ENCODE measurements around the gene LCE1A.

LCE1A gene

DNA sequence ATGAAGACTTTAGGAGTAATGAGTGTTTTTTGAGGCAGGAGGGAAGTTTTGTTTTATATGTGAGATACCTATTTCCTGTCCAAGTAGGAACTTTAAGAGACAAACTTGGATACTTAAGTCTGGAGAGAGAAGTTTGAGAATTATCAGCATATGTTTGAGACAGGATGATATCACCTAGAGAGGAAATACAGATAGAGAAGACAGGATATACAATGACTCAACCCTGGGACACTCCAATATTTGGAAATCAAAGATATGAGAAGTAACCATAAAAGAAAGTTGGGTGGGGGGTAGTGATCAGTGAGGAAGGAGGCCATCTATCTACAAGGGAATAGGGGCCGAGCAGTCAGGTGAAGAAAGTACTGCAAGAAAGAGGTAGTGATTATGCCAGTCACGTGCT is 39.0 kb downstream of the LCE1A start:
- TF ChIP-seq CTCF (IDR thresholded peaks at IDR 0.05; ENCODE audit: low read depth, low read length), result no peak
- DNase-seq (ENCODE audit: low read depth in 2 of 2), result no peak
- no peak overlapping the region for H3K4me3 ChIP-seq (replicated peaks in 1 of 2; ENCODE audit: low read depth in 2 of 2, low read length in 2 of 2)

GRCh38 chr1:152869808-152870419 is 42.6 kb downstream of the LCE1A start:
- DNase-seq (ENCODE audit: low read depth in 2 of 2), result peak; percentile 61 to 67
- peak; percentile 77 for TF ChIP-seq CTCF (IDR thresholded peaks at IDR 0.05; ENCODE audit: low read depth, low read length)

DNA sequence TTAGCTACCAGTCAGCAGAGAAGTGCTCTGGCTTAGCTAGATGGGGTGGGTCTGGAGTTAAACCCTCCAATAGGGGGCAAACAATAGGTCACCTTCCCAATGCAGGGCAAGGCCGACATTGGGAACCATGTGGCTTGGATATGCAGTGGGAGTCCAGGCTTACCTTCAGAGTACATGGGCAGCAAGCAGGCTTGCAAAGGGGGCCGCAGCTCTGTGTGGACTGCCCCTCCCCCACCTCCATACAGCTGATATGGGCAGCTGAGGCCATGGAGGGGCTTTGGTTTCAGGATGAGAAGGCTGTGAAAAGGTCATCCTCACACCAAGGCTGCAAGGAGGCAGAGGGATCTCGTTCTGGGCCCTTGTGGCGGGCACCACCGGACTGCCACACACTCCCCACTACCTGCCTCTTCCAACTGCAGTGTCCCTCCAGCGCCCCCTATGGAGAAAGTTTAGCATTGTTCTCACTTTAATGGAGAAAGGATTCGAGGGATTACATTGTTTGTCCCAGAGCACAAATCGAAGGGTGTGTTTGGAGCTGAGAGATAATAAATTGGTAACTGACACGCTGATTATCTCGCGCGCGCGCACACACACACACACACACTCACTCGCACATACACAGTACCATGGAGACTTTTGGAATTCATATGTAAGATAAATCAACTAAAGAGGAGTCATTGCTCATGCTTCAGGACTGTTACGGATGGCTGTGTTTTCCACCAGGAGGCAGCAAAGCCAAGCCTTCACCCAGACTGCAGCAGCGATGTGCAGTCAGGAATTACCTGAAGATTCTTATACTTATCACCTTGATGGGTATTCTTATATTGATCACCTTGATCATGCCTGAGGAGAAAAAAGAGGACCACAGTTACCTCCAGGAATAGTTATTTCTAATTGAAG is 43.8 kb downstream of the LCE1A start:
- peak; percentile 4 for TF ChIP-seq CTCF (IDR thresholded peaks at IDR 0.05; ENCODE audit: low read depth, low read length)
- no peak overlapping the region for H3K4me3 ChIP-seq (replicated peaks in 1 of 2; ENCODE audit: low read depth in 2 of 2, low read length in 2 of 2)
- DNase-seq (ENCODE audit: low read depth in 2 of 2), result peak in 1 of 2 donors; percentile 6

More at GRCh38 chr1:152869808-152870419, 42.6 kb downstream of the LCE1A start:
- no peak overlapping the region for H3K4me3 ChIP-seq (replicated peaks in 1 of 2; ENCODE audit: low read depth in 2 of 2, low read length in 2 of 2)

DNA sequence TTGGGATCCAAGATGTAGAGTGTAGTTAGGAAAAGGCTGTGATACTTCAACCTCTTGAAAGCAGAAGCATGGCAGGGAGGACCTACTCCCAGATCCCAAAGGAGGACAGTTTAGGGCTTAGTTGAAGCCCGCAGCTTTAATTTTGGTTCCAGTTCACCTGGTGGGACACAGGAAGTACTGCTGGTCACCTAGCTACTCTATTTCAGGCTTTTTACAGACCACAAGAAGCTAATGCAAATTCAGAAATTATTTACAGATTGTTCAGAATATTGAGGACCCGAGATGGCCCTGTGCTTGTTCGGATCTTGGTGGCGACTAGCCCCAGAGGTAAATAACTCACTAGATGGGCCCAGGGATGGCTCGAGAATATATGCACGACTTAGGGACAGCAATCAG is 44.5 kb downstream of the LCE1A start:
- H3K4me3 ChIP-seq (replicated peaks in 1 of 2; ENCODE audit: low read depth in 2 of 2, low read length in 2 of 2), result no peak overlapping the region
- no peak for DNase-seq (ENCODE audit: low read depth in 2 of 2)
- no peak for TF ChIP-seq CTCF (IDR thresholded peaks at IDR 0.05; ENCODE audit: low read depth, low read length)

- no peak for TF ChIP-seq CTCF (IDR thresholded peaks at IDR 0.05; ENCODE audit: low read depth, low read length)
- DNase-seq (ENCODE audit: low read depth in 2 of 2), result no peak
- H3K4me3 ChIP-seq (replicated peaks in 1 of 2; ENCODE audit: low read depth in 2 of 2, low read length in 2 of 2), result no peak overlapping the region
Measured at GRCh38 chr1:152873495-152873894, 46.2 kb downstream of the LCE1A start.

DNA sequence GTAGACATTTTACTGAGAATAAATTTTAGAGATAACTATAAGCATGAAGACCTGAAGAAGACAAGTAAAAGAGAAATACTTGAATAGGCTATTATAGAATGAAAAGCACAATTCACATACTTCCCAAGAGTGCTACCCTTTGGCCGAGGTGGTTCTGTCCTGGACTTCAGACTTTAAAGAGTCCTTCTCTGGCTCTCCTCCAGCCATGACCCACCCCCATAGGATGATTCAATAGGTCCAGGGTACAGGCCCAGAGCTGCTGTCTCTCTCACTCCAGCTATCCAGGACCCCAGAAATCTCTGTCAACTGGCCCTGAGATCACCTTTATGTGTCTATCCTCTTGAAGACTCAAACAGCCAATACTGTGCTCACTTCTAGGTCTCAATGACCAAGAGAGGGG is 49.6 kb downstream of the LCE1A start:
- DNase-seq (ENCODE audit: low read depth in 2 of 2), result no peak
- H3K4me3 ChIP-seq (replicated peaks in 1 of 2; ENCODE audit: low read depth in 2 of 2, low read length in 2 of 2), result no peak overlapping the region
- no peak for TF ChIP-seq CTCF (IDR thresholded peaks at IDR 0.05; ENCODE audit: low read depth, low read length)
